ENCODE data around the gene TTYH2.

Gene TTYH2

DNA sequence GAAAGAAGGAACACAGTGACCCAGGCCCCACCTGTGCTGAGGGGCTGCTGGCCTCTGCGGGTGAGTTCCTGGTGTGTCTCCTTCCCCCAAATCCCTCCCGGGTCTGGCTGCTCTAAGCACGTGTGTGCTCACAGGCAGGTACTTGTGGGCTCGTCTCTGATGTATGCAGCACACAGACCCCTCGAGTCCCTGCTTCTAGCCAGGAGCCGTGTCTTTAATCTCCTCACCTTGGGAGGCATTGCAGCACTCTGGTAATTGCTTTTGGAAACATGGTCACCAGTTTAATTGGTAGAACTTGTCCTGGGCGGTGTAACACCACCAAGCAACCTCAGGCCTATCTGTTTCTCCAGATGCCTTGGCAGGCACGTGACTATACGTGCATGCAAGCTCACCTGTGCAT is 18.7 kb upstream of the TTYH2 start:
- no peak for DNase-seq (ENCODE audit: low read depth in 2 of 2)

GRCh38 chr17:74196541-74197317 is 16.6 kb upstream of the TTYH2 start:
- no peak for DNase-seq (ENCODE audit: low read depth in 2 of 2)

GRCh38 chr17:74197801-74198200 is 15.6 kb upstream of the TTYH2 start:
- DNase-seq (ENCODE audit: low read depth in 2 of 2), result no peak

GRCh38 chr17:74198694-74199093 is 14.7 kb upstream of the TTYH2 start:
- DNase-seq (ENCODE audit: low read depth in 2 of 2), result no peak

DNA sequence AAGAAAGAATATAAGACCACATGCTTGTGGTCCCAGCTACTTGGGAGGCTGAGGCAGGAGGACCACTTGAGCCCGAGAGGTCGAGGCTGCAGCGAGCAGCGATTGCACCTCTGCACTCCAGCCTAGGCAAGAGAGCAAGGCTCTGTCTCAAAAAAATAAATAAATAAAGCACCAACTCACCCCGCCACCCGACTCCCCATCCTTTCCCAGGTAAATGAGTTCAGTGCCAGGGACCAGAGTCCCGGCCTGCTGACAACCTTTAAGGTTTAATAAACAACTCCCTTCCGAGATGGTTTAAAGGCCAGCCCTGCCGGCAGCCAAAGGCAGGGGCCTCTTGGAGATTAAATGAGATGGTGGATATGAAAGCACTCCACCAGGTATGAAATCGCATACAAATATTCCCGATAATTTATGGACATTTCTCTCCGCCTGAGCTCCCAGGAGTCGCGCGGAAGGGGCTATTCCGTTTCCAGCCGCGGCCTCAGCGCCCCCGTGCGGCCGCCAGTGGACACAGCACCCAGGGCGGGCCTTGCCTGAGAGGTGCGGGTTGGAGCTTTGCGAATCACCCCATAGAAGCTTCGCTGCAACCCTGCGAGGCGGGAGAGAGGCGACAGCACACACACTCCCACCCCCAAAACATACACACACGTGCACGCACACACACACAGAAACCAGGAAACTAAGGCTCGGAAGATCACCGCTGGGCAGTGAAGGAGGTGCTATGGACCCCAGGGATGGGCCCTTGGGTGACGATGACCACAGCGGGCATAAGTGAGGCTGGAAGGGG is 13.9 kb upstream of the TTYH2 start:
- DNase-seq (ENCODE audit: low read depth in 2 of 2), result peak; percentile 39 to 53

- no peak for DNase-seq (ENCODE audit: low read depth in 2 of 2)
These were observed 13.3 kb upstream of the TTYH2 start for GRCh38 chr17:74200112-74200511.

- DNase-seq (ENCODE audit: low read depth in 2 of 2), result no peak
These were observed 12.1 kb upstream of the TTYH2 start for GRCh38 chr17:74201250-74201649.

GRCh38 chr17:74201948-74202347 is 11.4 kb upstream of the TTYH2 start:
- DNase-seq (ENCODE audit: low read depth in 2 of 2), result no peak

DNA sequence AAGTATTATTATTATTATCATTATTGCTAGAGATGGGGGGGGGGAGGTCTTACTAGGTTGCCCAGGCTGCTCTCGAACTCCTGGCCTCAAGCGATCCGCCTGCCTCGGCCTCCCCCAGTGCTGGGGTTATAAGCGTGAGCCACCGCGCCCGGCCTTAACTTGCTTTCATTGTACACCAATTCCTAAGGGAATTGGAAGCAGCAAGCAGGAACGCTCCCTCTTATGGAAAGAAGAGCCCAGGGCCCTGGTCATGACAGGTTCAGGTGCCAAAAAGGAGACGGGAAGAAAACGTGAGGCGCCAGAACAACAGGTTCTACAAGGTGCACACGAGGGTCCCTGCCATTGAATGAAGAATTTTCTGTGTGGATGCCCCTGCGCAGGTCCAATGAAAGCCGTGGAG is 10.4 kb upstream of the TTYH2 start:
- no peak for DNase-seq (ENCODE audit: low read depth in 2 of 2)

DNA sequence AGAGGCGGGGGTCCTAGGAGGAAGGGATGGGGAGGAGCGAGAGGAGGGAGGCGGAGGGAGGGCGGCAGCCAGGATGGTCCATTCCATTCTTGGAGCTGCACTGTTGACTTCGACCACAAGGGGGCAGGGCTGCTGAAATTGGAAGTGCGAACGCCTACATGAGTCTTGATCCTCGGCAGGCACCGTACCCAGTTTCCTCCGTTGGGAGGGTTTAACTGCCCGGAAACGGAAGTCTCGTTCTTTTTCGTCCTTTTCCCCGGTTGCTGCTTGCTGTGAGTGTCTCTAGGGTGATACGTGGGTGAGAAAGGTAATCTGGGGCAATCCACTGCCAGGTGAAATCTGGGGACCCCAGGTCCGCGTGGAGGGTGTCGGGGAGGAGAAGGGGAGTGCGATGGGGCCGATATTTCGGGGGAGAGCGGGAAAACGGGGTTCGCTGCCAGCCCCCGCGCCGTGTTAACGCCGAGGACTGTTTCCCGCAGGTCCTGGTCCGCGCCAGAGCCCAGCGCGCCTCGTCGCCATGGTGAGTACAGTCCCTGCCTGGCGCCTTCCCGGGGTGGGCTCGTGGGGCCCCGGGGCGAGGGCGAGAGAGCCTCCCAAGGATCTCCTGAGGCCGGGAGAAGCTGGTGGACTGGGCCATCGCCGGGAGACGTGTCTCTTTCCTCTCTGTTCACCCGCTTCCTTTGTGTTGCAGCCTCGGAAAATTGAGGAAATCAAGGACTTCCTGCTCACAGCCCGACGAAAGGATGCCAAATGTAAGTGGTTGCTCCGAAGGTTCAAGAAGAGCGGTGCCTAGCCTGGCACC is 9.7 kb upstream of the TTYH2 start, which contains the start of gene RPL38:
TSS of gene RPL38 (plus strand) at position 240 of the 802 bp plus-strand sequence. CDS start at position 518, 278 bp downstream.
- peak; percentile 95 for DNase-seq (ENCODE audit: low read depth in 2 of 2)

DNA sequence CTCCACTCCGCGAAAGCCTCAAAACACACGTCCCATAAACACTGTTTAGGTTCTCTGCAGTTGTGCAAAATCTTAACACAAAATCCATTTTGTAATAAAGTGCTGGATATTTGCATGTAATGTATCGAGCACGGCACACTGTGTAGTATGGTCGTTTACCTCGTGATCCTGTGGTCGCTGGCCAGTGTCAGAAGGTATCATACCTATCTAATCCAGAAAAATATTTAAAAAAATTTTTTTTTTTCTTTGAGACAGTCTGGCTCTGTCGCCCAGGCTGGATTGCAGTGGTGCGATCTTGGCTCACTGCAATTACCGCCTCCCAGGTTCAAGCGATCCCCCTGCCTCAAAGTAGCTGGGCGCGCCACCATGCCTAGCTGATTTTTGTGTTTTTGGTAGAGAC is 8.9 kb upstream of the TTYH2 start:
- DNase-seq (ENCODE audit: low read depth in 2 of 2), result no peak

GRCh38 chr17:74205274-74205673 is 8.1 kb upstream of the TTYH2 start:
- DNase-seq (ENCODE audit: low read depth in 2 of 2), result no peak

DNA sequence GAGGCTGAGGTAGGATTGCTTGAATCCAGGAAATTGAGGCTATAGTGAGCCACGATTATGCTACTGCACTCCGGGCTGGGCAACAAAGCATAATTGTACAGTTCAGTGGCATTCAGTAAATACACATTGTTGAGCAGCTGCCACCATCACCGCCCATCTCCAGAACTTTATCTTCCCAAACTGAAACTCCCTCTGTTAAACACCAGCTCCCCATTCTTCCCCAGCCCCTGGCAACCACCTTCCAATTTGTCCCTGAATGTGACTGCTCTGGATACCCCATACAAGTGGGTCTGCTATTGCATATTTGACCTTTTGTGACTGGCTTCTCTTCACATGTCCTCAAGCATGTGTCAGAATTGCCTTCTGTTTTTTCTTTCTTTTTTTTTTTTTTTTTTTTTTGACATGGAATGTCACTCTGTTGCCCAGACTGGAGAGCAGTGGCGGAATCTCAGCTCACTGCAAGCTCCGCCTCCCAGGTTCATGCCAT is 7.0 kb upstream of the TTYH2 start:
- DNase-seq (ENCODE audit: low read depth in 2 of 2), result no peak

DNA sequence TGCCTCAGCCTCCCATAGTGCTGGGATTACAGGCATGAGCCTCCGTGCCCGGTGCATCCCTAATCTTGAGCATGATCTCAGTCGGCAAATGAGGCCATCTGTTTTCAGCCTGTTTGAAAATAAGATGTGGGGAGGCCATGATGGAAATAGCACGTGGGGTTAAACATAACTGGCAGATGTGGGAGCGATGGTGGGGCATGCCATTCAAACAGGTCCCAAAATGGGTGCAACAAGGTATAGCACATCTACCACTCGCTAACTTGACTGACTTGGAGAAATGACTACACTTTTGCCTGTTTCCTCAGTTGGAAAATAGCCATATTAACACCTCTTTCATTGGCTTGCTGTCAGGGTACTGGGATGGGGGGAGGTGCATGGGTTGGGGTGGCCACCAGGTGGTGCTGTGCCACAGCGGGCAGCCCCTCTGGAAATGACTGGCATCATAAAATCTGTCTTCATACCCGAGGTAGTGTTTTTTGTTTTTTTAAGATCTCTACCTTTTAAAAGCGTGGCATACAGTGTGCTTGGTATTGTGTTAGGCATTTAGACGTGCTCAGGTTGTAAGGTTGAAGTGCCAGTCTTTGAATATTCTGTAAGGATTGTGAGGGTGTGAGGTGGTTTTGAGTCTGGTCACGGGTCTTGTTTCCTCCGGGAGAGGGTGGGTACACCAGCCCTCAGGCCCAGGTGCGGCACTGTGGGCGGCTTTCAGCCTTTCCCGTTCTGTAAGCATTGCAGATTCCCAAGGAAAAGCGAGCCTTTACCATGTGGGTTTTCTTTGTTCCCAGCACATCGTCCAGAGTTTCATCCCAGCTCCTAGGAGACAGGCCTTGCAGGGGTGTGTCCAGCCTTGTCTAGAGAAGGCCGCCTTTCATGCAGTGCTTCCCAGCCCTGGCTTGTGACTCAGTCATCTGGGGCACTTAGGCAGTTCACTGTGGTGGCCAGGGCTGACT is 2.9 kb upstream of the TTYH2 start:
- DNase-seq (ENCODE audit: low read depth in 2 of 2), result peak; percentile 68 to 70

GRCh38 chr17:74211141-74211911 is 2.0 kb upstream of the TTYH2 start:
- no peak for DNase-seq (ENCODE audit: low read depth in 2 of 2)

DNA sequence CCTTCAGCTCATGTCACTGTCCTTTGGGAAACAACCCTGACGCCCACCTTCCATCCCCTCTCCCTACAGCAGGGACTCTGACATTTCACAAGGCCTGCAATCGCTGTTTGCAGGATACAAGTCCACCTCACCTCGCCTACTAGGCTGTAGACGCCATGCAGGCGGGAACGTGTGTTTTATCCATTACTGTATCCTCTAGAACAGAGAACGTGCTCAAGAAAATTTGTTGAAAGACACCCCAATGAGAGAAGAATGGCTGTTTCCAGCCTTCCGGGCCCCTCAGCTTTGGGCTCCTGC is 1.5 kb upstream of the TTYH2 start:
- DNase-seq (ENCODE audit: low read depth in 2 of 2), result no peak

DNA sequence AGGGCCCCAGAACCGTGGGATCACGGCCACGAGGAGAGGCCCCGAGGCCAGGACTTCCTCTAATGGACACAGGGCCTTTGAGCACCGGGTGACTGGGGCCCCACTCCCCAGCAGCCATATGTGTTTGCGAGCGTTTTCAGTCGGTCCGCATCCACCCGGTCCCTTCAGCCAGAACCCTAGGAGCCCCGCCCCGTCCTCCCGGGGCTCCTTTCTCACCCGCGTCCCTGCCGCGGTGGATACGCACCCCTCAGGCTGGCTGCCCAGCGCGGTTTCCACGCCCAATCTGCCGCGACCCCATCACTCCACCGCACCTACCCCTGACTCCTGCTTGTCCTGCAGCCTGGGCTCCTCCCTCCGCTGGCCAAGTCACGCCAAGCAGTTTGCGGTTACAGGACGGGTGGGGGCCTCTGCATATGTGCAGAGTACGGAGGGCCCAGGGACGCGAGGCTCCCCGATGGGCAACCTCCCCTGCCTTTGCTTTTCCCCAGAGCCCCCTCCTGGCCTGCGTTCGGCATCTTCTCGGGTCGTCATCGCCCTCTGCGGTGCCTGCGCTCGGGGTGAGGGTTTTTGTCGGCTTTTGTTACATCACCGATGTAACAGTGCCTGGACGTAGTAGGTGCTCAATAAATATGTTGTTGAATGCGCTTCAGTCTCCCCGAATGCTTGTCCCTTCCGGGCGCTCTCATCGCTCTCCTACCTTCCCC is 1.0 kb upstream of the TTYH2 start:
- no peak for DNase-seq (ENCODE audit: low read depth in 2 of 2)

- no peak for DNase-seq (ENCODE audit: low read depth in 2 of 2)
These were observed 555 bp downstream of the TTYH2 start for GRCh38 chr17:74213861-74214391.
